ENCODE data around the gene TRIM25.

The TRIM25 gene

GRCh38 chr17:56880571-56880970 lies 33.3 kb downstream of the TRIM25 start:
- no peak overlapping the region for H3K27ac Mint-ChIP-seq
- H3K4me1 Mint-ChIP-seq (ENCODE audit: low read depth), result no peaks in the 10 kb centered on the region
- no peaks in the 10 kb centered on the region for H3K27me3 Mint-ChIP-seq
- H3K9me3 Mint-ChIP-seq, result no peaks in the 10 kb centered on the region
- peaks cover 7% of the 10 kb centered on the region for H3K36me3 Mint-ChIP-seq (ENCODE audit: low read depth)
- DNase-seq, result no peak
- H3K4me3 Mint-ChIP-seq, result no peak overlapping the region

GRCh38 chr17:56880133-56880532 lies 33.7 kb downstream of the TRIM25 start:
- no peaks in the 10 kb centered on the region for H3K9me3 Mint-ChIP-seq
- no peaks in the 10 kb centered on the region for H3K27me3 Mint-ChIP-seq
- no peak overlapping the region for H3K27ac Mint-ChIP-seq
- no peak for DNase-seq
- H3K4me3 Mint-ChIP-seq, result no peak overlapping the region
- H3K36me3 Mint-ChIP-seq (ENCODE audit: low read depth), result peaks cover 4% of the 10 kb centered on the region
- H3K4me1 Mint-ChIP-seq (ENCODE audit: low read depth), result no peaks in the 10 kb centered on the region

- Mint-ChIP-seq H3K36me3 (ENCODE audit: low read depth) (peaks cover 2% of the 10 kb centered on the region), H3K27me3 (no peaks in the 10 kb centered on the region), H3K4me1 (ENCODE audit: low read depth) (no peaks in the 10 kb centered on the region), H3K27ac (no peak overlapping the region), H3K4me3 (no peak overlapping the region), H3K9me3 (no peaks in the 10 kb centered on the region)
- DNase-seq, result no peak
These were observed 34.6 kb downstream of the TRIM25 start for GRCh38 chr17:56879280-56879679.

- Mint-ChIP-seq H3K27ac (no peak overlapping the region), H3K27me3 (no peaks in the 10 kb centered on the region), H3K4me3 (no peak overlapping the region), H3K9me3 (no peaks in the 10 kb centered on the region), H3K4me1 (ENCODE audit: low read depth) (no peaks in the 10 kb centered on the region), H3K36me3 (ENCODE audit: low read depth) (peaks cover 2% of the 10 kb centered on the region)
- DNase-seq, result no peak
These were observed 37.1 kb downstream of the TRIM25 start for GRCh38 chr17:56876766-56877179.

GRCh38 chr17:56870081-56870651 lies 43.7 kb downstream of the TRIM25 start:
- Mint-ChIP-seq H3K27ac (peak overlapping the region; percentile 90), H3K36me3 (ENCODE audit: low read depth) (peaks cover 37% of the 10 kb centered on the region), H3K4me3 (no peak overlapping the region), H3K4me1 (ENCODE audit: low read depth) (peaks cover 19% of the 10 kb centered on the region), H3K9me3 (no peaks in the 10 kb centered on the region), H3K27me3 (no peaks in the 10 kb centered on the region)
- no peak for DNase-seq

GRCh38 chr17:56868716-56869115 lies 45.1 kb downstream of the TRIM25 start:
- H3K4me3 Mint-ChIP-seq, result no peak overlapping the region
- no peak overlapping the region for H3K27ac Mint-ChIP-seq
- peaks cover 19% of the 10 kb centered on the region for H3K4me1 Mint-ChIP-seq (ENCODE audit: low read depth)
- H3K9me3 Mint-ChIP-seq, result no peaks in the 10 kb centered on the region
- no peaks in the 10 kb centered on the region for H3K27me3 Mint-ChIP-seq
- peaks cover 49% of the 10 kb centered on the region for H3K36me3 Mint-ChIP-seq (ENCODE audit: low read depth)
- no peak for DNase-seq

- H3K27me3 Mint-ChIP-seq, result no peaks in the 10 kb centered on the region
- H3K9me3 Mint-ChIP-seq, result no peaks in the 10 kb centered on the region
- peak overlapping the region; percentile 64 for H3K27ac Mint-ChIP-seq
- DNase-seq, result no peak
- H3K36me3 Mint-ChIP-seq (ENCODE audit: low read depth), result peaks cover 55% of the 10 kb centered on the region
- no peak overlapping the region for H3K4me3 Mint-ChIP-seq
- peaks cover 19% of the 10 kb centered on the region for H3K4me1 Mint-ChIP-seq (ENCODE audit: low read depth)
These were observed 45.9 kb downstream of the TRIM25 start for GRCh38 chr17:56867948-56868376.

GRCh38 chr17:56866496-56866895 lies 47.4 kb downstream of the TRIM25 start:
- Mint-ChIP-seq H3K27ac (no peak overlapping the region), H3K27me3 (no peaks in the 10 kb centered on the region), H3K4me1 (ENCODE audit: low read depth) (peaks cover 19% of the 10 kb centered on the region), H3K4me3 (no peak overlapping the region), H3K9me3 (no peaks in the 10 kb centered on the region), H3K36me3 (ENCODE audit: low read depth) (peaks cover 70% of the 10 kb centered on the region)
- no peak for DNase-seq

GRCh38 chr17:56866076-56866475 lies 47.8 kb downstream of the TRIM25 start:
- peaks cover 19% of the 10 kb centered on the region for H3K4me1 Mint-ChIP-seq (ENCODE audit: low read depth)
- no peaks in the 10 kb centered on the region for H3K9me3 Mint-ChIP-seq
- H3K27ac Mint-ChIP-seq, result no peak overlapping the region
- DNase-seq, result no peak
- peaks cover 74% of the 10 kb centered on the region for H3K36me3 Mint-ChIP-seq (ENCODE audit: low read depth)
- H3K27me3 Mint-ChIP-seq, result no peaks in the 10 kb centered on the region
- H3K4me3 Mint-ChIP-seq, result no peak overlapping the region

GRCh38 chr17:56863974-56864373 lies 49.9 kb downstream of the TRIM25 start:
- Mint-ChIP-seq H3K27me3 (no peaks in the 10 kb centered on the region), H3K4me1 (ENCODE audit: low read depth) (peaks cover 5% of the 10 kb centered on the region), H3K9me3 (no peaks in the 10 kb centered on the region), H3K36me3 (ENCODE audit: low read depth) (peaks cover 79% of the 10 kb centered on the region), H3K4me3 (no peak overlapping the region), H3K27ac (peak overlapping the region; percentile 19)
- DNase-seq, result no peak

GRCh38 chr17:56861899-56862298 lies 52.0 kb downstream of the TRIM25 start:
- Mint-ChIP-seq H3K9me3 (no peaks in the 10 kb centered on the region), H3K27me3 (no peaks in the 10 kb centered on the region), H3K36me3 (ENCODE audit: low read depth) (peaks cover 81% of the 10 kb centered on the region), H3K27ac (no peak overlapping the region), H3K4me3 (no peak overlapping the region), H3K4me1 (ENCODE audit: low read depth) (no peaks in the 10 kb centered on the region)
- no peak for DNase-seq

GRCh38 chr17:56851008-56851407 lies 62.8 kb downstream of the TRIM25 start:
- peaks cover 2% of the 10 kb centered on the region for H3K4me1 Mint-ChIP-seq (ENCODE audit: low read depth)
- peaks cover 84% of the 10 kb centered on the region for H3K36me3 Mint-ChIP-seq (ENCODE audit: low read depth)
- no peak for DNase-seq
- no peaks in the 10 kb centered on the region for H3K27me3 Mint-ChIP-seq
- no peak overlapping the region for H3K4me3 Mint-ChIP-seq
- peak overlapping the region; percentile 4 for H3K27ac Mint-ChIP-seq
- H3K9me3 Mint-ChIP-seq, result no peaks in the 10 kb centered on the region

GRCh38 chr17:56850591-56850990 lies 63.3 kb downstream of the TRIM25 start:
- Mint-ChIP-seq H3K27ac (peak overlapping the region; percentile 4), H3K4me1 (ENCODE audit: low read depth) (peaks cover 2% of the 10 kb centered on the region), H3K9me3 (no peaks in the 10 kb centered on the region), H3K4me3 (no peak overlapping the region), H3K36me3 (ENCODE audit: low read depth) (peaks cover 85% of the 10 kb centered on the region), H3K27me3 (no peaks in the 10 kb centered on the region)
- DNase-seq, result no peak

GRCh38 chr17:56849131-56849530 lies 64.7 kb downstream of the TRIM25 start:
- Mint-ChIP-seq H3K4me3 (no peak overlapping the region), H3K27ac (no peak overlapping the region), H3K4me1 (ENCODE audit: low read depth) (peaks cover 2% of the 10 kb centered on the region), H3K36me3 (ENCODE audit: low read depth) (peaks cover 86% of the 10 kb centered on the region), H3K9me3 (no peaks in the 10 kb centered on the region), H3K27me3 (no peaks in the 10 kb centered on the region)
- DNase-seq, result no peak

- Mint-ChIP-seq H3K4me1 (ENCODE audit: low read depth) (peaks cover 2% of the 10 kb centered on the region), H3K9me3 (no peaks in the 10 kb centered on the region), H3K27ac (no peak overlapping the region), H3K36me3 (ENCODE audit: low read depth) (peaks cover 83% of the 10 kb centered on the region), H3K27me3 (no peaks in the 10 kb centered on the region), H3K4me3 (no peak overlapping the region)
- no peak for DNase-seq
These were observed 66.7 kb downstream of the TRIM25 start for GRCh38 chr17:56847106-56847505.

- H3K4me3 Mint-ChIP-seq, result no peak overlapping the region
- H3K4me1 Mint-ChIP-seq (ENCODE audit: low read depth), result peaks cover 2% of the 10 kb centered on the region
- H3K27ac Mint-ChIP-seq, result no peak overlapping the region
- DNase-seq, result no peak
- peaks cover 79% of the 10 kb centered on the region for H3K36me3 Mint-ChIP-seq (ENCODE audit: low read depth)
- no peaks in the 10 kb centered on the region for H3K9me3 Mint-ChIP-seq
- no peaks in the 10 kb centered on the region for H3K27me3 Mint-ChIP-seq
These were observed 67.9 kb downstream of the TRIM25 start for GRCh38 chr17:56845934-56846333.

Data from activated T-cell treated with anti-CD3 and anti-CD28 coated beads, Interleukin-2, amount 50 U/mL, for 24 hours (primary cell).